Measurements from ENCODE around the gene EIF3J.

The EIF3J gene

GRCh38 chr15:44591326-44591725 is 54.4 kb downstream of the EIF3J start:
- DNase-seq (ENCODE audit: low read depth in 3 of 3, low spot score in 1 of 3) = no peak

- no peak for DNase-seq (ENCODE audit: low read depth in 3 of 3, low spot score in 1 of 3)
Observed at GRCh38 chr15:44593042-44593736, 56.2 kb downstream of the EIF3J start.

GRCh38 chr15:44595246-44595645 is 58.3 kb downstream of the EIF3J start:
- no peak for DNase-seq (ENCODE audit: low read depth in 3 of 3, low spot score in 1 of 3)

- no peak for DNase-seq (ENCODE audit: low read depth in 3 of 3, low spot score in 1 of 3)
Observed at GRCh38 chr15:44595656-44596510, 58.9 kb downstream of the EIF3J start.

GRCh38 chr15:44596511-44597010 is 59.6 kb downstream of the EIF3J start:
- DNase-seq (ENCODE audit: low read depth in 3 of 3, low spot score in 1 of 3) = no peak

GRCh38 chr15:44598066-44598465 is 61.1 kb downstream of the EIF3J start:
- DNase-seq (ENCODE audit: low read depth in 3 of 3, low spot score in 1 of 3) = no peak

DNA sequence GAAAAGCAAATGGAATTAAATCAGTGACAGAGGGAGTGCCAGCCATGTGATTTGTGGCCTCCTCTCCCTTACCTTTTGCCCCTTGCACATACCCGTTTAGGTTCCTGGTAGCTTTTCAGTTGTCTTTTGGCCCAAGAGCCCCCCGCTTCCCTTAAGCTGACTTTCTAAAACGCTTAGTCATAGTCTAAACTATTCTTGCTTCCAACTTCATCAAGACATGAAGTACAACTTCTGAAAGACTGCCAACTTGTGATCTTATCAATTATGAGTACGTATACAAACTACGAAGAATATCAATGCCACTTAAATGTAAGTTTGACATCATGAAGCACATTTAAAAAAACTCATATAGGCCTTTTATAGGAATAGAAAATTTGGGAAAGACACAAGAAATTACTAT is 61.9 kb downstream of the EIF3J start:
- DNase-seq (ENCODE audit: low read depth in 3 of 3, low spot score in 1 of 3) = no peak

DNA sequence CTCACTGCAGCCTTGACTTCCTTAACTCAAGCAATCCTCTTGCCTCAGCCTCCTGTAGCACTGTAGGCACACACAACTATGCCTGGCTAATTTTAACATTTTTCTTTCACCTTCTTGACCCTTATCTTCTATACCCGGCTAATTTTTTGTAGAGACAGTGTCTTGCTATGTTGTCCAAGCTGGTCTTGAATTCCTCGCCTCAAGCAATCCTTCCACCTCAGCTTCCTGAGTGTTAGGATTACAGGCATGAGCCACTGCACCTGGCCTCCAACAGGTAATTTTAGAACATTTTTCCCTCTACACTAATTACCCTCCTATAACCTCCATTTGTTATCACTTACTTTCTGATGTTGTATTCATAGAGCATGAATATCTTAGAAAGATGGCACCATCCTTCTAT is 66.2 kb downstream of the EIF3J start:
- no peak for DNase-seq (ENCODE audit: low read depth in 3 of 3, low spot score in 1 of 3)

GRCh38 chr15:44606740-44607139 is 69.8 kb downstream of the EIF3J start:
- no peak for DNase-seq (ENCODE audit: low read depth in 3 of 3, low spot score in 1 of 3)
